ENCODE data around the gene IBTK. TPM values are rescaled to one million over a fixed set of nuclear protein-coding genes. Genes with fewer than 3 reads are reported as not detected.

The IBTK gene
- total and polyA plus RNA-seq, 2 donors from 2014 or later = 17.2 to 38.4 TPM

DNA sequence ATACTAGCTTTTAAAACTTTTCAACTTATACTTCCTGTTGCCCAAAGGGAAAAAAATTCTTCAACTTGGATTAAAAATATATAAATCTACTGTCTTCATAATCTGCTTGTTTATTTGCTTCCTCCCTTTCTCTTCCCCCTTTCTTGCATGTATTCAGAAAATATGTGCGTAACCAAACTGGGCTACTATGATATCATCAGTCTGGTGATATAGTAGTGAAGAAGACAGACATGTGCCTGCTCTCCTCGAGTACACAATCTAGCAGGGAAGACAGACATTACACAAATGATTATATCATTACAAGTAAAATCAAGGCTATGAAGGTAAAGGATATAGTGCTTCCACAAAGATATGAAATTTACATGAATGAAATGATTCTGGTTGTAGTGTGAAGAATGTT lies 31.0 kb downstream of the IBTK start:
- Histone ChIP-seq H3K9me3 (ENCODE audit: control insufficient read depth in 2 of 3, insufficient read depth in 1 of 3, low read length in 3 of 3) (no peaks in the 10 kb centered on the region), H3K9ac (ENCODE audit: low read length in 3 of 3) (no peak overlapping the region), H3K27ac (ENCODE audit: low read depth in 2 of 2, low read length in 2 of 2) (no peak overlapping the region), H3K36me3 (ENCODE audit: control insufficient read depth in 2 of 3, insufficient read depth in 3 of 3, low read length in 3 of 3) (peaks cover 3 to 19% (median 13%) of the 10 kb centered on the region in 3 donors), H3K27me3 (ENCODE audit: control insufficient read depth, insufficient read depth, low read length) (no peaks in the 10 kb centered on the region), H3K4me1 (ENCODE audit: control insufficient read depth in 2 of 3, insufficient read depth in 2 of 3, low read depth in 1 of 3, low read length in 3 of 3) (no peaks in the 10 kb centered on the region), H3K4me3 (ENCODE audit: low read length in 3 of 3) (no peak overlapping the region)
- DNase-seq = no peak
- TF ChIP-seq, protein P1, sequence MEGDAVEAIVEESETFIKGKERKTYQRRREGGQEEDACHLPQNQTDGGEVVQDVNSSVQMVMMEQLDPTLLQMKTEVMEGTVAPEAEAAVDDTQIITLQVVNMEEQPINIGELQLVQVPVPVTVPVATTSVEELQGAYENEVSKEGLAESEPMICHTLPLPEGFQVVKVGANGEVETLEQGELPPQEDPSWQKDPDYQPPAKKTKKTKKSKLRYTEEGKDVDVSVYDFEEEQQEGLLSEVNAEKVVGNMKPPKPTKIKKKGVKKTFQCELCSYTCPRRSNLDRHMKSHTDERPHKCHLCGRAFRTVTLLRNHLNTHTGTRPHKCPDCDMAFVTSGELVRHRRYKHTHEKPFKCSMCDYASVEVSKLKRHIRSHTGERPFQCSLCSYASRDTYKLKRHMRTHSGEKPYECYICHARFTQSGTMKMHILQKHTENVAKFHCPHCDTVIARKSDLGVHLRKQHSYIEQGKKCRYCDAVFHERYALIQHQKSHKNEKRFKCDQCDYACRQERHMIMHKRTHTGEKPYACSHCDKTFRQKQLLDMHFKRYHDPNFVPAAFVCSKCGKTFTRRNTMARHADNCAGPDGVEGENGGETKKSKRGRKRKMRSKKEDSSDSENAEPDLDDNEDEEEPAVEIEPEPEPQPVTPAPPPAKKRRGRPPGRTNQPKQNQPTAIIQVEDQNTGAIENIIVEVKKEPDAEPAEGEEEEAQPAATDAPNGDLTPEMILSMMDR (IDR thresholded peaks at IDR 0.05; ENCODE audit: borderline replicate concordance, extremely low read depth, insufficient read depth) = no peak
- FAIRE-seq = no peak
- intact Hi-C loops (cut with DNase I) = no loop called here

GRCh38 chr6:82211326-82211725 lies 36.2 kb downstream of the IBTK start:
- TF ChIP-seq, protein P1 (IDR thresholded peaks at IDR 0.05; ENCODE audit: borderline replicate concordance, extremely low read depth, insufficient read depth) = no peak
- Histone ChIP-seq H3K9me3 (ENCODE audit: control insufficient read depth in 2 of 3, insufficient read depth in 1 of 3, low read length in 3 of 3) (no peaks in the 10 kb centered on the region), H3K4me3 (ENCODE audit: low read length in 3 of 3) (no peak overlapping the region), H3K36me3 (ENCODE audit: control insufficient read depth in 2 of 3, insufficient read depth in 3 of 3, low read length in 3 of 3) (peaks cover 0 to 5% (median 4%) of the 10 kb centered on the region in 3 donors), H3K27me3 (ENCODE audit: control insufficient read depth, insufficient read depth, low read length) (no peaks in the 10 kb centered on the region), H3K27ac (ENCODE audit: low read depth in 2 of 2, low read length in 2 of 2) (no peak overlapping the region), H3K4me1 (ENCODE audit: control insufficient read depth in 2 of 3, insufficient read depth in 2 of 3, low read depth in 1 of 3, low read length in 3 of 3) (no peaks in the 10 kb centered on the region), H3K9ac (ENCODE audit: low read length in 3 of 3) (no peak overlapping the region)
- intact Hi-C loops (cut with DNase I) = no loop called here
- no peak for FAIRE-seq
- peak in 2 of 5 donors; percentile 16 to 27 for DNase-seq

DNA sequence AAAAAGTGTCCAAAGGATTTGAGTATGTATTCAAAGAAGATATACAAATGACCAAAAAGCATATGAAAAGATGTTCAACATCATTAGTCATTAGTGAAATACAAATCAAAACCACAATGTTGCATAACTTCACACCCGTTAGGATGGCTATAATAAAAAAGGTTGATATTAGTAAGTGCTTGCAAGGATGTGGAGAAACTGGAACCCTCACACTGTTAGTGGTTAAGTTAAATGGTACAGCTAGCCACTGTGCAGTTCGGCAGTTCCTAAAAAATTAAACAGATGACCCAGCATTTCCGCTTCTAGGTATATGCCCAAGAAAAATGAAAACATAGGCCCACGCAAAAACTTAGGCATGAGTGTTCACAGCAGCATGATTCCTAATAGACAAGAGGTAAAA lies 38.6 kb downstream of the IBTK start:
- FAIRE-seq = no peak

More for the DNA sequence above, 38.6 kb downstream of the IBTK start:
- Histone ChIP-seq H3K4me3 (ENCODE audit: low read length in 3 of 3) (no peak overlapping the region), H3K9me3 (ENCODE audit: control insufficient read depth in 2 of 3, insufficient read depth in 1 of 3, low read length in 3 of 3) (no peaks in the 10 kb centered on the region), H3K9ac (ENCODE audit: low read length in 3 of 3) (no peak overlapping the region), H3K27ac (ENCODE audit: low read depth in 2 of 2, low read length in 2 of 2) (no peak overlapping the region), H3K36me3 (ENCODE audit: control insufficient read depth in 2 of 3, insufficient read depth in 3 of 3, low read length in 3 of 3) (peaks cover 0 to 9% (median 3%) of the 10 kb centered on the region in 3 donors), H3K4me1 (ENCODE audit: control insufficient read depth in 2 of 3, insufficient read depth in 2 of 3, low read depth in 1 of 3, low read length in 3 of 3) (no peaks in the 10 kb centered on the region), H3K27me3 (ENCODE audit: control insufficient read depth, insufficient read depth, low read length) (no peaks in the 10 kb centered on the region)
- TF ChIP-seq, protein P1 (IDR thresholded peaks at IDR 0.05; ENCODE audit: borderline replicate concordance, extremely low read depth, insufficient read depth) = no peak
- no peak for DNase-seq
- intact Hi-C loops (cut with DNase I) = no loop called here
